ENCODE data around the gene UTS2. TPM values are rescaled to one million over a fixed set of nuclear protein-coding genes. Genes with fewer than 3 reads are reported as not detected.

The UTS2 gene
- total RNA-seq, 4 donors from 2014 or later, result not detected

DNA sequence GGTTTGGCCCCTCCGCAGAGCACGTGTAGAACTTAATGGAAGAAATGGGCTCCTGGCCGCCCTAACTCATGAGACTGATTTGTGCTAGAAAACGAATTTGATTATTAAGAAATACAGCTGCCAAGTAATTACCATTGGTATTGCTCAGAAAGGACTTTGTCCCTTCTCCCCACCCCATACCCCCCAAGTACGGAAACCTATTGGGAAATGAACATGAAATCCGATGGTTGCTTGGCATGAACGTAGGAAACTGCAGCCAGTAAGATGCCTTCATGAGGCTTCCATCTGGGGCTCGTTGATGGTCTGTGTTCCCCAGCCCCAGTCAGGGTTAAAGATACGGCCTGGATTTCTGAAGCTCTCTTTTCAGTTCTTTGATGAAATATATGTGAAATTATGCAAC is 47.4 kb downstream of the UTS2 start:
- DNase-seq (ENCODE audit: extremely low spot score), result no peak
- Histone ChIP-seq H3K27ac (replicated peaks in 1 of 4) (no peak overlapping the region), H3K4me1 (no peaks in the 10 kb centered on the region), H3K9me3 (no peaks in the 10 kb centered on the region), H3K4me3 (no peak overlapping the region), H3K36me3 (peaks cover 55 to 94% (median 89%) of the 10 kb centered on the region in 4 donors), H3K27me3 (no peaks in the 10 kb centered on the region)
- 86% methylated on average over 9 of the region's 9 CpGs for WGBS
- intact Hi-C loops (cut with DNase I), result loop anchor here (5.0 kb wide), 1 partner anchor 97 kb away; no protein-coding TSS in a partner anchor
- TF ChIP-seq CTCF (IDR thresholded peaks at IDR 0.05) (no peak), EP300 (IDR thresholded peaks at IDR 0.05) (no peak), POLR2AphosphoS5 (IDR thresholded peaks at IDR 0.05) (no peak), POLR2A (IDR thresholded peaks at IDR 0.05; ENCODE audit: low read depth) (no peak)

Other genes starting within 250 kb of the UTS2 start
- gene VAMP3, start 81.8 kb downstream of the UTS2 start, total RNA-seq, result 100 to 1,000 TPM in 2 of 4 donors, 10 to 100 TPM in 2; 90.3 to 114 (median 99.5) TPM
- gene PER3, start 68.8 kb downstream of the UTS2 start, total RNA-seq, result 10 to 100 TPM; 25.8 to 45.8 (median 42.6) TPM
- gene TNFRSF9, start 87.8 kb upstream of the UTS2 start, total RNA-seq, result under 1 TPM in 1 of 4 donors, not detected in 3; 0.17 TPM
- 100 to 1,000 TPM; 201 to 229 (median 212) TPM for gene PARK7, start 108.6 kb upstream of the UTS2 start, total RNA-seq
- 100 to 1,000 TPM; 308 to 587 (median 435) TPM for gene ERRFI1, start 173.2 kb upstream of the UTS2 start, total RNA-seq

Measured in esophagus muscularis mucosa (tissue), 4 donors.